ENCODE results near the gene GTF2H4. TPM values are rescaled to one million over a fixed set of nuclear protein-coding genes. Genes with fewer than 3 reads are reported as not detected.
A peak's percentile ranks its signal among the peaks of the same experiment; 100 is the strongest.

The GTF2H4 gene
- total RNA-seq, 1 donor from 2014 or later = 29.2 TPM

DNA sequence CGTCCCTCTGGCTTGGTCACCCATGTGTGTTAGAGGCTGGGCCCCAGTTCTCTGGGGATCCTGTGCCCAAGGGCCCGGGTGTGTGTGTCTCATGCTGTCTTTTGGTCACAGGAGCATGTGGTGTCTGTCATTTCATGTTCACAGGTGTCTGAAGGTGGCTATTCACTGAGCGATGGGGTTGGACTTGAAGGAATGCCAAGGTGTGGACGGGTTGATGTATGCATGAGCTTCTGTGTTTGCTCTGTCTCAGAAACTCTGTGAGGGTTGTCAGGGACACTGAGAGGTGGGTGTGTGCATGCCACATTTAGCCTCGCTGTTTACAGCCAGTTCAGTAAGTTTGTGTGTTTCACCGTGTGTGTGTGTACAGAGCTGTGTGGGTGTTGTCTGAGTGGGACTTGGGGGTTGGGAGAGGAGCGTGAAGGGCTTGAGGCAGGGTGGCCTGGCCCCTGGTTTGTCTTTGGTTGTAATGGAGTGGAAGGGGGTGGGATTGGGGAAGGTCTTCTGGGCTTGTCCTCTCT is 22.5 kb upstream of the GTF2H4 start:
- Mint-ChIP-seq H3K4me3 (peak overlapping the region; percentile 88), H3K27me3 (ENCODE audit: insufficient read depth, low read depth) (peaks cover 14% of the 10 kb centered on the region), H3K36me3 (peaks cover 17% of the 10 kb centered on the region), H3K4me1 (peaks cover 68% of the 10 kb centered on the region), H3K27ac (peak overlapping the region; percentile 100), H3K9me3 (no peaks in the 10 kb centered on the region)
- Histone ChIP-seq H3F3A (ENCODE audit: low read depth) (peaks cover 63% of the 10 kb centered on the region), H3K27ac (peak overlapping the region; percentile 91), H3K27me3 (no peaks in the 10 kb centered on the region), H3K9me3 (ENCODE audit: low read depth) (no peaks in the 10 kb centered on the region), H3K4me2 (peak overlapping the region; percentile 99), H3K36me3 (peaks cover 4% of the 10 kb centered on the region), H3K4me3 (peak overlapping the region; percentile 74), H4K20me1 (ENCODE audit: low read depth) (peaks cover 69% of the 10 kb centered on the region), H3K79me2 (ENCODE audit: low read depth) (peaks cover 97% of the 10 kb centered on the region), H3K4me1 (peaks cover 51% of the 10 kb centered on the region), H2AFZ (replicated peaks) (no peak overlapping the region), H3K9ac (peak overlapping the region; percentile 74)
- peak; percentile 26 for DNase-seq (ENCODE audit: low spot score)
- no peak for TF ChIP-seq EZH2 (IDR thresholded peaks at IDR 0.05)
- TF ChIP-seq EZH2phosphoT487 (IDR thresholded peaks at IDR 0.05) = no peak
- no peak for TF ChIP-seq CTCF (IDR thresholded peaks at IDR 0.05)

DNA sequence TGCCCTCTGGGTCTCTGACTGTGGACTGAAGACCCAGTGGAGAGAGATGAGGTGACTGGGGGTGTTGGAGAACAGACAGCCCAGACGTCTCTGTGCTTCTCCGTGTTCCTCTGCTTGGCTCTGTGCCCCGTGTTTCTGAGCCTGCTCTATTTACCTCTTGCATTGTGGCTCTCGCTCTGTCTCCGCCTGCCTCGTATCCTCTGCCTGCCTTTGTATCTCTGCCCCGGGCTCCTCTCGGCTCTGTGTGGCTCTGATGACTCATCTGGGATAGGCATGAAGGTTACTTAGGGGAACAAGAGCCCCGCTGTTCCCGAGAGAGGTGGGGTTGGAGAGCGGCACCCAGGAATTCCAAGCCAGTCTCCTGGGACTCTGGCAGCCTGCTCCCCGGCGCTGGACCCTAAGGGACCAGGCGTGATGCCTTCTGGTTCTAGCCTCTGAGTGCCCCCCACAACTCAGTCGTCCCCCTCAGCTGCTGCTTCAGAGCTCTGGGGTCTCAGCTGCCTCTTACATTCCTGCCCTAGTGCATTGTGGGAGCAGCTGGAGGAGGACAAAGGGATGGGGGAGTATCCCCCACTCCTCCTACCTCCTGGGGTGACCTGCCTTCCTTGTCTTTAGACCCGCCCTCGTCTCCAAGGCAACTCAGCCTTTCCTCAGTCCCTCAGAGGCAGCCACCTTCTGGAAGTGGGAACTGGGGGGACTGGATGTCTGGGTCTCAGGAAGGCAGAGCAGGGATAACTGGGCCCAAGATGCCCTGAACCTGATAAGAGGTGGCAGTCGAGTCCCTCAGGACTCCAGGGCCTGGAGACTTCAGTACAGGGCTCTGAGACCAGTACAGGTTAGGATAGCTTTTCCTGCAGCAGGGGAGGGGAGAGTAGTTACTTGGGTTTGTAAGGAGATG is 21.8 kb upstream of the GTF2H4 start:
- DNase-seq (ENCODE audit: low spot score) = peak; percentile 98
- H3K9me3 Mint-ChIP-seq = no peaks in the 10 kb centered on the region
- H3K36me3 Mint-ChIP-seq = peaks cover 17% of the 10 kb centered on the region
- Histone ChIP-seq H3K79me2 (ENCODE audit: low read depth) (peaks cover 100% of the 10 kb centered on the region), H3K36me3 (peaks cover 4% of the 10 kb centered on the region), H3K4me1 (peaks cover 51% of the 10 kb centered on the region), H3K27ac (peak overlapping the region; percentile 91), H4K20me1 (ENCODE audit: low read depth) (peaks cover 76% of the 10 kb centered on the region), H3K9me3 (ENCODE audit: low read depth) (no peaks in the 10 kb centered on the region), H3F3A (ENCODE audit: low read depth) (peaks cover 58% of the 10 kb centered on the region), H3K9ac (peak overlapping the region; percentile 74), H2AFZ (replicated peaks) (no peak overlapping the region), H3K4me3 (peak overlapping the region; percentile 74), H3K4me2 (peak overlapping the region; percentile 99), H3K27me3 (no peaks in the 10 kb centered on the region)
- peaks cover 65% of the 10 kb centered on the region for H3K4me1 Mint-ChIP-seq
- peak overlapping the region; percentile 88 for H3K4me3 Mint-ChIP-seq
- TF ChIP-seq EZH2 (IDR thresholded peaks at IDR 0.05) (no peak), EZH2phosphoT487 (IDR thresholded peaks at IDR 0.05) (no peak), CTCF (IDR thresholded peaks at IDR 0.05) (no peak)
- peak overlapping the region; percentile 100 for H3K27ac Mint-ChIP-seq
- peaks cover 12% of the 10 kb centered on the region for H3K27me3 Mint-ChIP-seq (ENCODE audit: insufficient read depth, low read depth)

- H3K4me2 ChIP-seq = peak overlapping the region; percentile 99
- no peak overlapping the region for H2AFZ ChIP-seq (replicated peaks)
- no peak overlapping the region for H3K9ac ChIP-seq
Observed at GRCh38 chr6:30886897-30887255, 21.1 kb upstream of the GTF2H4 start.

More at GRCh38 chr6:30886897-30887255, 21.1 kb upstream of the GTF2H4 start:
- H3K4me1 ChIP-seq = peaks cover 51% of the 10 kb centered on the region
- peaks cover 4% of the 10 kb centered on the region for H3K36me3 ChIP-seq
- H3K4me3 Mint-ChIP-seq = peak overlapping the region; percentile 88
- H3K36me3 Mint-ChIP-seq = peaks cover 20% of the 10 kb centered on the region
- H4K20me1 ChIP-seq (ENCODE audit: low read depth) = peaks cover 82% of the 10 kb centered on the region
- TF ChIP-seq CTCF (IDR thresholded peaks at IDR 0.05) = no peak
- no peak for TF ChIP-seq EZH2 (IDR thresholded peaks at IDR 0.05)
- no peak for TF ChIP-seq EZH2phosphoT487 (IDR thresholded peaks at IDR 0.05)
- DNase-seq (ENCODE audit: low spot score) = no peak
- peaks cover 8% of the 10 kb centered on the region for H3K27me3 Mint-ChIP-seq (ENCODE audit: insufficient read depth, low read depth)
- H3K9me3 Mint-ChIP-seq = no peaks in the 10 kb centered on the region
- peaks cover 100% of the 10 kb centered on the region for H3K79me2 ChIP-seq (ENCODE audit: low read depth)
- peak overlapping the region; percentile 51 for H3K27ac ChIP-seq
- peak overlapping the region; percentile 100 for H3K27ac Mint-ChIP-seq
- no peaks in the 10 kb centered on the region for H3K27me3 ChIP-seq
- no peaks in the 10 kb centered on the region for H3K9me3 ChIP-seq (ENCODE audit: low read depth)
- H3K4me3 ChIP-seq = peak overlapping the region; percentile 74
- peaks cover 53% of the 10 kb centered on the region for H3F3A ChIP-seq (ENCODE audit: low read depth)
- peaks cover 59% of the 10 kb centered on the region for H3K4me1 Mint-ChIP-seq
